Stimulated activated CD8-positive, alpha-beta memory T cell treated with anti-CD3 and anti-CD28 coated beads, Interleukin-15, amount 100 ng/mL, for 48 hours (primary cell): ENCODE measurements around the gene SLC25A44.
"Not testable (repeated sequence)": the region's sequence is repeated elsewhere in the genome, so short reads cannot be mapped to it uniquely, and the experiment has no call there.

Source experiments
- DNase-seq, 2 donors: peaks; one replicate each; pipeline ENCODE4 v3.0.0-alpha.2; 2020; ENCODE audit warnings: low read depth in 2 of 2

SLC25A44 gene

GRCh38 chr1:156163712-156164111, 30.2 kb upstream of the SLC25A44 start:
- DNase-seq: no peak

- no peak for DNase-seq
These were observed 29.6 kb upstream of the SLC25A44 start for GRCh38 chr1:156164125-156164831.

- DNase-seq: no peak
These were observed 28.8 kb upstream of the SLC25A44 start for GRCh38 chr1:156165083-156165482.

- no peak for DNase-seq
These were observed 26.4 kb upstream of the SLC25A44 start for GRCh38 chr1:156167536-156167935.

GRCh38 chr1:156172696-156173470, 21.0 kb upstream of the SLC25A44 start:
- no peak for DNase-seq

- DNase-seq: no peak
These were observed 17.2 kb upstream of the SLC25A44 start for GRCh38 chr1:156176610-156177210.

GRCh38 chr1:156177919-156178654, 15.8 kb upstream of the SLC25A44 start:
- DNase-seq: no peak

- no peak for DNase-seq
These were observed 13.4 kb upstream of the SLC25A44 start for GRCh38 chr1:156180471-156180870.

GRCh38 chr1:156181391-156181924, 12.4 kb upstream of the SLC25A44 start:
- not testable (repeated sequence) for DNase-seq

GRCh38 chr1:156182010-156182779, 11.7 kb upstream of the SLC25A44 start:
- not testable (repeated sequence) for DNase-seq

GRCh38 chr1:156186347-156187177, 7.3 kb upstream of the SLC25A44 start:
- not testable (repeated sequence) for DNase-seq

- not testable (repeated sequence) for DNase-seq
These were observed 3.6 kb upstream of the SLC25A44 start for GRCh38 chr1:156190265-156190664.

- DNase-seq: no peak
These were observed 2.5 kb upstream of the SLC25A44 start for GRCh38 chr1:156191292-156191964.

GRCh38 chr1:156193208-156193487, 756 bp upstream of the SLC25A44 start:
- no peak for DNase-seq

GRCh38 chr1:156194300-156194652, 372 bp downstream of the SLC25A44 start:
- DNase-seq: no peak

GRCh38 chr1:156195853-156196252, 1.9 kb downstream of the SLC25A44 start:
- DNase-seq: no peak

- DNase-seq: no peak
These were observed 2.5 kb downstream of the SLC25A44 start for GRCh38 chr1:156196445-156196844.

GRCh38 chr1:156198831-156199349, 5.0 kb downstream of the SLC25A44 start:
- DNase-seq: no peak

GRCh38 chr1:156200044-156200443, 6.1 kb downstream of the SLC25A44 start:
- DNase-seq: no peak

GRCh38 chr1:156203331-156203730, 9.4 kb downstream of the SLC25A44 start:
- DNase-seq: no peak
